Stimulated activated naive CD4-positive, alpha-beta T cell (primary cell): ENCODE measurements around the gene PHKA1.
"Not testable (repeated sequence)": the region's sequence is repeated elsewhere in the genome, so short reads cannot be mapped to it uniquely, and the experiment has no call there.

Experiments used
- DNase-seq, 6 experiments: peaks; one replicate each; lab custom pipeline; 2025; lab: John Stamatoyannopoulos, UW

The PHKA1 gene

DNA sequence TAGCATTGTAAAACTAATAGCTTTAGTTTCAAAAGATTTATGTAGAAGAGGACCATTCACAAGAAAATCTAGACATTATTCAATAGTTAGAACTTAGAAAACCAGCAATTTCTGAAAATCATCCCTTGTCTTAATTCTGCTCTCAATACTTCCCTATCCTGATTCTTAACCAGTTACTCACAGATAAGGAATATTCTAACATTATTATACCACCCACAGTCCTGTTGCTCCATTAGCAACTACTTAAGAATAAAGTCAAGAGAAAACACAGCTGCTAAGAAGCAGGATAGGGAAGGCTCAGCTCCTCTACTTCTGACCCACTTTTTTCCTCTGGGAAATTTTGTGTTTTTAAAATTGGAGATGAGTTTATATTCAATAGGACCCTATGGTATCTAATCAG lies 47.7 kb downstream of the PHKA1 start:
- DNase-seq, result no peak

DNA sequence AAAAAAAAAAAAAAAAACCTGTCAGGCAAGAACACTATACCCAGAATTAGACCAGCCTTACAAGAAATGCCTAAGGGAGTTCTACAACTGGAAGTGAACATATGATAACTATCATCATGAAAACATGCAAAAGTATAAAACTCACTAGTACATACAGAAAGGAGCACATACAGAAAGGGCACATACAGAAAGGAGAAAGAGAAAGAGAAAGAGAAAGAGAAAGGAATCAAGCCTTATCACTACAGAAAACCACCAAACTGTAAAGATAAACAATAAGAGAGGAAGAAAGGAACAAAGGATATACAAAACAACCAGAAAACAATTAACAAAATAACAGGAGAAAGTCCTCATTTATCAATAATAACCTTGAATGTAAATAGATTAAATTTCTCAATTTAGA lies 50.4 kb downstream of the PHKA1 start:
- DNase-seq, result no peak

DNA sequence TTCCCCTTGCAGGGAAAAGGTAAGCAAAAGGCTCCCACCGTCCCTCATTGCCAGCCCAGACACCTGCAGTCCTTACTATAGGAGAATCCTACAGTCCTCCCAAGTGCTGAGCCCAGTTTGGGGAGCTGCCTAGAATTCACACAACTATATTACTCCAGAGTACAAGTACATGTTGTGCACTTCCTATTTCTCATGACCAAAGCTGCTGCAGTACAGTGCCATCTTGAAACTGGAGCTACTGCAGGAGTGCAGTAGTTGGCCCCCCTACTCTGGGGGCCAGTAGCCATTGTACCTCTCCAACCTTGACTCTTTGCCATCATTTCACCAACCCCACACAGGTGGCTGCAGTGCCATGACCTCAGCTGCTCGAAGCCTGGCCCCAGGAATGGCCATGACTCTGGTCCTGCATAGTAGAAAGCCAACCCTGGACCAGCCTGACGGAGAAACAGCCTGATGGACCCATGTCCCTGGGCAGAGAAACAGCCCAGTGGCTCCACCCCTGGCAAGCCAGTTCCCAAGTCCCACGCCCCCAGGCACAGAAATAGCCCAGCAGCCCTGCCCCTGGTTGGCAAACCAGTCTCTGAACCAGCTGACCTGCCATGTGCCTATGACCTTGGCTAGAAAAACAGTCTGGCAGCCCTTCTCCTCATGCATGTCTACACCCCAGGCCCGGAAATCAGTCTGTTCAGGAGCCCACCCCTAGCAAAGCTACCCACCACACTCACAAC lies 51.9 kb downstream of the PHKA1 start:
- no peak for DNase-seq

DNA sequence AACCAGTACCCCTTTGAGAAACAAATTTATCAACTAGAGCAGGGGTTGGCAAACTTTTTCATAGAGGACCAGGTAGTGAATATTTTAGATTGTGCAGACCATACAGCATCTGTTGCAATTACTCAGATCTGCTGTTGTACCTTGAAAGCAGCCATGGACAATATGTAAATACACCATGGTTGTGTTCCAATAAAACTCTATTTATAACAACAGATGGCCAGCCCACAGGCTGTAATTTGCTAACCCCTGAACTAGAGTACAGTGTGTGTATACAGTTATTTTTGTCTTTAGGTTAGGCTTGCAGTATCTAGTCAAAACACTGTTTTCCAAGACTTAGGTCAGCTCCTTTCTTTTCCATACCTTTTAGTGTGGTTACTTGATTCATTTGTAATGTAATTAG lies 54.4 kb downstream of the PHKA1 start:
- DNase-seq, result no peak

DNA sequence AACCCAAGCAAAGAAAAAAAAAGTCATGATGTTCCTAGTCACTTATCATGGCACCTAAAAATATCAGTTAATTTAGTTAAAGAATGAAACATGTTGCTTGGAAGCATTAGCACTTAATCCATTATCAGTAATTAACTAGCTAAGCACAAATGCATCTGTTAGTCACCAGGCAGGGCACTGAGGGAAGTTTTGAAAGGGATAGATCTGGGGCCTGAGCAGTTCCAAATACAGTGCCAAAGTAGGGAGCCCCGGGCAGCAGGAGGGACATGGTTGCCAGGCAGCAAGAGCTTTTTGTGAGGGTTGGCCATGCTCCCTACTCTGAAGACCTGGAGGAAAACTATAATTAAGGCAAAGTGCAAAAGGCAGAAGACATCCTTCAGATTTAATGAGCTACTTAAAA lies 62.0 kb downstream of the PHKA1 start:
- no peak for DNase-seq

DNA sequence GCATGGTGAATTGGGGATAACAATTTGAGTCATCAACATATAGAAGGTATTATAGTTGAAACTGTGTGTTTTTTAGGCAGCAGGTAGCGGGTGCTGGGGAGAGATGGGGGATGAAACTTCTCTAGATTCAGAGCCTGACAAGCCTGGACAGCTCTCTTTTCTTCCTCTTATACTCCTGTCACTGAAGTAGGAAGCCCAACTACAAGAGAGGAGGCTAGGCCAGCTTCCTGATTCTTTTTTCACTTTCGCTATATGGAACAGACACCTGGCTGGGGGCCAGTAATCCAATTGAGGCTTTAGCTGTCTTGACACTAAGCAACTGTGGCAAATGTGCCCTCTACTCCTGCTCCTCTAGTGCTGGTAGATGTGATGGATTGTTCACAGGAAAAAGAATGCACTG lies 69.2 kb downstream of the PHKA1 start:
- DNase-seq, result no peak

DNA sequence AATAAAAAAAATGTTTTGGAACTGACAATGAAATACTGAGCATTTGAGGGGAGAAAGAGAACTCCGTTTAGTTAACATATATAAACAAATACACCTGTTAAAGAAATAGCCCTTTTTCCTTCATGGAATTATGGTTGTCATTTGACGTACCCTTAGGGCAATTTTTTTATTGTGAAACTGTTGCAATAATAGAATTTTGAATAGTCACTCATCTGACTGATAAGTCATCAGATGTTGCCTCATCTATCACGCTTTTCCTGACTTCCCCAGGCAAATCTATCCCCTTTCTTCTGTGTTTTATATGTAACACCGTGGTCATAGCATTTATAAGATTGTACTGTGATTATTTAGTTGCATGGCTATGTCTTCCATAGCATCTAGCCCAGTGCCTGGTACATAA lies 72.5 kb downstream of the PHKA1 start:
- DNase-seq, result no peak

DNA sequence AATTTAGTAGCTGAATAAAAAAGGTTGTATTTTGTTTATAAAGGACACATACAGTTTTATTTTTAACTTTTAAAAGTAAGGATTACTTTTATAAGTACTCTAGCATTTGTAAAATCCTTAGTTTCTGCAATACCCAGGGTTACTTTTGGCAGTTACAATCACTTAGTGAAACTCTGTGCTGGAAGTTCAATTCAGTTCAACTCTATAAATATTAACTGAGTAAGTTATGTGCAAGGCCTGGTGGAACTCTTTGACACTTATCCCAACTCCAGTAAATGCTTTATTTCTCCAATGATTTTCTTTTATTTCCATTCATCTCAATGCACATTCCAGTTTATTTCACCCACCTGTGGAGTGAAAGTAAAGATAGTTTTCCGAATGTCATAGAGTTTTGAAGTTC lies 78.2 kb downstream of the PHKA1 start:
- DNase-seq, result no peak

DNA sequence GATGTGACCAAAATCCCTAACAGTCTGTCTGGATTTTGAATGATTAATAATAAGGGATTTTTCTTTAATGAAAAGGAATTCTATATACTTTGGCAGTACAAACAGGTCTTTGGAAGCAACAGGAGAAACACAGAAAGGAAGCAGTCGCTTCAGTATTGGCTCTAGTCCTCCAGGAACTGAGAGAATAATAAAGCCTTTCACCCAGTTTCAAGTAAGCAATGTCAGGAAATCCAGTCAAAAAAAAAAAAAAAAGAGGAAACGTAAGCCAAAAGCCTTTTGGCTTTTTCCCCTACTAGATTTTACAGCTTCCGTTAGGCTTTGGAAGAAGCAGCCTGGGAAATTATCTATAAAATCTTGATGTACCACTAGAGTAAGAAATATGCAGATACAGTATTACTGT lies 79.8 kb downstream of the PHKA1 start:
- DNase-seq, result no peak

DNA sequence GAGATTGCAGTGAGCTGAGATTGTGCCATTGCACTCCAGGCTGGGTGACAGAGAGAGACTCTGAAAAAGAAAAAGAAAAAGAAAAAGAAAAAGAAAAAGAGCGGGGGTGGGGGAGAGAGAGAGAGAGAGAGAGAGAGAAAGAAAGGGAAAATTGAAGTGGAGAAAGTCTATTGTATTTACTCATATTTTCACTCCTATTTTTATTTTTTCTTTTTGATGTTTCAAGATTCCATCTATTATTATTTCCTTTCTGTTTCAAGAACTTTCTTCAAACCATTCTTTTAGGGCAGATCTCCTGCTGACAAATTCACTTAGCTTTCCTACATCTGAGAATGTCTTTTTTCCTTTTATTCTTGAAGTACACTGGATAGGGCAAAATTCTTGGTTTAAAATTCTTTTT lies 83.9 kb downstream of the PHKA1 start:
- no peak for DNase-seq

DNA sequence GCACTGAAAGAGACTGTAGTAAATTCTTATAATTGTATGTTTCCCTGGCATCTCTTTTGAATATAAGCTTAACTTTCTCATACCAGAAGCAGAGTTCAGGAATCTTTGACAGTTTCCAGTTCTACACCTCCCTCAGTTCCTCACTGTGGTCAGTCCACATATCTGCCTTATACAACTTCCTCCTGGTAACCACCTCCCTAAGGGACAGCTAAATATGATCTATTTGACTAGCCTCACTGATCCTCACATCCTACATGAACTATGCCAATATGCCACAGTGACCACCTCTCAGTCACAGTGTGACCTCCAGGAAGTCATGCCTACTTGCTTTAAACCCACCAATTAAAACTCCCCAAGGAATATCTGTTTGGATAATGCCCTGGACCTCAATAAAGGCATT lies 89.9 kb downstream of the PHKA1 start:
- DNase-seq, result no peak

DNA sequence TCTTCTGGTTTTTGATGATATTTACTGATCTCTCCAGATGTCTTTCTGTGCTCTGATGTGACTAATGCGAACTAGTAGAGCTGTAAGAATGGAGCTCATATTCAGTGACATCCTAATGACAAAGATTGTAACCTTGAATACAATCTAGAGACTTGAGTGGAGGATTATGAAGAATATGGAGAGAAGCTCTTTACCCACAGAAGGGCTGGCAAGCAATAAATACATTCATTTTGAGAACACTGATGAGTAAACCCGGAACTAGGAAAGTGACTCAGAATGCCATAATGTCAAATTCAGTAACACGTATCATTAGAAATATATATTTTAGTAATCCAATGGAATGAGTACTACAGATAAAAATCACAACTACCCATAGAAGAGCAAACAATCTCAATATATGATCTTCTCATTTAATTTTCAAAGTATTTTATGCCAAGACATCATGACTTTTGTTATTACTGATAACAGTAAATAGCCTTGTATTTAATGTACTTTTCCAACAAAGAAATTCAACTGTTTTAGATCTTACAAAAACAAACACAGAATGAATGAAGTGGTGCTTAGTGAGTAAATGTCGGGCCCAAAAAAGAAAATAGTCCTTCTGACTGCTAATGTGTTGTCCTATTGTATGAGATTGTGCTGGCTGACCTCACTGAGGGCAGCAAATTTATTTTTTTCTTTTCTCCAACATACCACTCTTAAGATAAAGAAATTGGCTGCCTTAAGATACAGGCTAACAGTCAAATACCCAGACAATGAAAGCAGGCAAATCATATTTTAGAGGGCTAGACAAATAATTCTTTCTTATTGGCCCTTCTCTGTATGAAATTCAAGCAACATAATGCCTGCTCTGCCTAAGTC lies 92.3 kb downstream of the PHKA1 start:
- DNase-seq, result no peak

DNA sequence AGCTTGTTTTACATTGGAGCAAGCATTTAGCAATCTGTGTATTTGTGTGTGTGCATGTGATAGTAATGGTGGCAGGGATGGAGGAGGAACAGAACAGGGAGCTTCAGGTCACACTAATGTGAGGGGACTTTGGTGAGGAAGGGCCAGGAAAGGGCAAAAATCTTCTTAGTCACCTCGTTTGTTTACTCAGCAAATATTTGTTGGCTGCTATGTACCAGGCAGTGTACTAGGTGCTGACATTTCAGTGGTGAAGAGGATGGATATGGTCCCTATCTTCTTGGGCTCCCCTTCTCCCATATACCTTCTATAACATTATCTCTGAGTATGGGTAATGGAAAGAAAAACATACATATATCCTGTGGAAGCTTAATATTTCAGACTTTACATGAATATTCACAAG lies 92.9 kb downstream of the PHKA1 start:
- DNase-seq, result no peak

DNA sequence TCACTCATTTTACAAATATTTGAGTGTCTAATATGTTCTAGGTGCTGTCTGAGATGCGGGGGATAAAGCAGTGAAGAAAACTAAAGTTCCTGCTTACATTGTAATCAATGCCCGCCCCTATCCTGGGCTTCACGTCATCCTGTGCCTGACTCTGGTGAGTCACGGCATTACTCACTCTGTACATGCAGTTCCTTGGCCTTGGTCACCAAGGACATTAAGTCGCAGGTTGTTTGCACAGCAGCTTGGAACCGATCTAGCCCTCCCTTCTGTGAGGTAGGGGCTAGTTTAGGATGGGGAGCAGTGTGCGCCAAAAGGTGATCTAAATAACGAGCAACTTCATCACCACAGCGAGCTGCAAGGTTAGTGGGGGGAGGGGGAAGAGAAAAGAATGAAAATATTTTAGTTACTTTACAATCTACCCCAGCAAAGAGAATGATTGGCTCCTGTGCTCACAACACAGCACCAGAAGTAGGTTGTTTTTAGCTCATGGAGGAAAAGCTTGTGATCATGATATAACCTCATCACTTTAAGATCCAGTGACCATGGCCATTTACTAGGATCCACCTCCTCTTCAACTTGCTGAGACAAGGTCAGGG lies 93.5 kb downstream of the PHKA1 start:
- DNase-seq, result no peak

DNA sequence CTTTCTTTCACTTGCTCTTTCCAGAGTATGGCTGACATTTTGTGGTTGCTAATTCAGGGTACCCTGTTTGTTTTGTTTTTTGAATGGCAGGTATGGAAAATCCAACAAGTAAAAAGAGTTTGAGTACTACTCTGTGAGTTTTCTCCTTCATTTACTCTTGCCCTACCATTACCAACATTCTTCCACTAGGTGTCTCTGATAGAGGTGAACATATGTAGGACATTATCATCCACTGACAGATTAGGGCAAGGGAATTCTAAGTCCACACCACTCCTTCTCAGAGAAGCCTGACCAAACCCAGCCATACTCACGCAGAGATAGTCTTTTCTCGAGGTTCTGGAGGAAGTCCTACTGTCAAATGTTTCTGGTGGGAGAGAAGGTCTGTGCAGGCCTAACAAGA lies 104.8 kb downstream of the PHKA1 start:
- DNase-seq, result no peak

DNA sequence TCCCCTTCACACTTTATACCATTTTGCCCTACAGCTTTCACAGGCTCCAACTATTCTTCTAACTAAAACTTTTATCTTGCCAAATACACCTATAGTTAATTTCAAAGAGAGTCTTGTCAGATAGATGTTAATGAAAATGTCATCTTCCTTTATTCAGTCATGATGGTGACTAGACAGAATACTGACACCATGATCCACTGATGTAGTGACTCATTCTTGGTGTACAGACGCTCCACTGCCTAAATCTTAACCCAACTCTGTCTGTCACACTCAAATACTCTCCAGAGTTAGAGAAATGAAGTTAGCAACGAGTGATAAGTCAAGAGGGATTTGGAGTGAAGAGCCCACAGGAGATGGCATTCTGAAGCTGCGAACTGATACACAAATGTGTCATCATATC lies 109.4 kb downstream of the PHKA1 start:
- no peak for DNase-seq

DNA sequence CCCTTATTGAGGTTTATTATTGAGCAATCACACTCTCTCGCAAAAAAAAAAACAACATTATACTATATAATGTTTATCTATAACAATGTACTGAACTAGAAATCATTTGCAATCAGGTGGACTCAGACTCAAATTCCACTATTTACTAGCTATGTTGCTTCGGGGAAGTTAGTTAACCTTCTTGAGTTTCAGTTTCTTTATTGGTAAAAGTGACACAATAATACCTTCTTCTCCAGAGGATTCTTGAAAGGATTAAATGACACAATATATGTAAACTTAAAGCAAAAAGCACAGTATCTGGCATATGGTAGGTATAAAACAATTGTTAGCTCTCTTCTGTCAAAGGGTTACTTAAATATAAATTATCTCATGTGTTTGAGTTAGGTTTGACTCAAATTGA lies 110.0 kb downstream of the PHKA1 start:
- DNase-seq, result no peak

DNA sequence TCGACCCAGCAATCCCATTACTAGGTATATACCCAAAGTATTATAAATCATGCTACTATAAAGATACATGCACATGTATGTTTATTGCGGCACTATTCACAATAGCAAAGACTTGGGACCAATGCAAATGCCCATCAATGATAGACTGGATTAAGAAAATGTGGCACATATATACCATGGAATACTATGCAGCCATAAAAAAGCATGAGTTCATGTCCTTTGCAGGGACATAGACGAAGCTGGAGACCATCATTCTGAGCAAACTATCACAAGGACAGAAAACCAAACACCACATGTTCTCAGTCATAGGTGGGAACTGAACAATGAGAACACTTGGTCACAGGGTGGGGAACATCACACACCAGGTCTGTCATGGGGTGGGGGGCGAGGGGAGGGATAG lies 123.1 kb downstream of the PHKA1 start:
- not testable (repeated sequence) for DNase-seq

DNA sequence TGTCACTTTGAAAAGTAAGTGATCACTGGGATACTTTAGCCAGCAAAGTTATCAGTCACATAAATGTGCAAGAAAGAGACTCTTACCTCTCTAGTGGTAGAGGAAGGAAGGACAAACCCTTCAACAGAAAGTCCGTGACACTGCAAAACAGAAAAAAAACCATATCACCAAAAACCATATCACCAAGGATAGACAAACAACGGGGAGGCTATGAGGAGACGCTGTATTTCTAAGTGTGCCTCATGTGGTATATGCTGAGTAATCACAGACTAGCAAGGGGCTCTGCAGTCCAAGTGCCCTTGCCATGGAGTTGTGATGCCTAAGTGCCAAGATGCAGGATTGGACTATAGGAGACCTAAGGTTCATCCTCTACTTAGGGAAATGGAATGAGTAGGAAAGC lies 129.9 kb downstream of the PHKA1 start:
- DNase-seq, result no peak

DNA sequence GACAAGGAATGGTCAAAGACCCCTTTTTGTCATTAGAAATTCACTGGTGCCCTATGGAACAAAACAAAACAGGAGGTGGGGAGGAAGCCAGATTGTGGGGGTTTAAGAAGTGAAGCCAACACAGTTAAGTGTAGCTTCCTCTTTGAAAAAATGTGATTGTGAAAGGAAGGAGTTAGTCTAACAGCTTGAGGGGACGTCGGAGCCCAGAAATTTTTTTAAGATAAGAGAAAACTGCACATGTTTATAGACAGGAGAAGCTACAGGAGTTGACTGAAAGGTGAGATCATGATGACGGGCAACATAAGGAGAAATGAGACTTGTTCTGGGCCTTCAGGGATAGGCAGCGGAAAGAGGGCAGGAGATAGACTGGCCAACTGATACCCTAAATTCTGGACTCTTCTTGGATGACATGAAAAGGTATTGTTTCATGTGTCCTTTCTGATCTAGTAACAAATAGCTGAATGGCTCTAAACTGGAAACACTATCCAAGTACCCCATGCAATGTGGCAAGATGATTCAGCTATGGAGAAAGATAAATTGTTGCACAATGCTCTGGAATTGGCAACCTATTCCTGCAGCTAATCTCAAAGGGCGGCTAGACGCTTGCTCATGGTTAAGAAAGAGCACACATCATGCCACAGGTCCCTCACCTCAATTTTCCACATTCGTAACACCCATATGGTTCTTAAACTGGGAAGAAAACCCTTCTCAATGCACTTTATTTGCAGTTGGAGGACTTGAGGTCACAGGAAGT lies 137.8 kb downstream of the PHKA1 start:
- DNase-seq, result no peak

DNA sequence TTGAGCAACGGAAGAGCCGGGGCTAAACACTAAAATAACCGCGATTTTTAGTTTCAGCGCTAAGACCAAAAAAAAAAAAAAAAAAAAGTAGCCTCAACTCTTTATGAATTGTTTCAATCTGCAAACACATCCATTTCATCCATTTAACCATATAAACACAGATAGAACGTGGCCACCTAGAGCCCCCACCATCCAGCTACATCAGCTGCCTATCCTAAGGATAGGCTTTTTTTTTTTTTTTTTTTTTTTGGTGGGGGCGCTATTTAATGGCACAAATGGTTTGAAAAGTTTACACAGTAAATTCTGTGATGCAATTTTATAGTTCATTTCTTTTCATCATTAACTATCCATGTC lies 141.0 kb downstream of the PHKA1 start:
- DNase-seq, result no peak
